GM19468 (cell line): Measurements from ENCODE around the gene MAGEE2.
"Not testable (repeated sequence)": the region's sequence is repeated elsewhere in the genome, so short reads cannot be mapped to it uniquely, and the experiment has no call there.

Source experiments
- ATAC-seq: cut with Tn5 transposase; IDR thresholded peaks from one replicate; pipeline ENCODE4 v1.9.1; 2021; ENCODE audit warnings: mild to moderate bottlenecking, moderate library complexity, moderate number of reproducible peaks; ENCODE audit not compliant: unreplicated experiment; ENCODE audit errors: extremely low read depth

Gene MAGEE2, protein sequence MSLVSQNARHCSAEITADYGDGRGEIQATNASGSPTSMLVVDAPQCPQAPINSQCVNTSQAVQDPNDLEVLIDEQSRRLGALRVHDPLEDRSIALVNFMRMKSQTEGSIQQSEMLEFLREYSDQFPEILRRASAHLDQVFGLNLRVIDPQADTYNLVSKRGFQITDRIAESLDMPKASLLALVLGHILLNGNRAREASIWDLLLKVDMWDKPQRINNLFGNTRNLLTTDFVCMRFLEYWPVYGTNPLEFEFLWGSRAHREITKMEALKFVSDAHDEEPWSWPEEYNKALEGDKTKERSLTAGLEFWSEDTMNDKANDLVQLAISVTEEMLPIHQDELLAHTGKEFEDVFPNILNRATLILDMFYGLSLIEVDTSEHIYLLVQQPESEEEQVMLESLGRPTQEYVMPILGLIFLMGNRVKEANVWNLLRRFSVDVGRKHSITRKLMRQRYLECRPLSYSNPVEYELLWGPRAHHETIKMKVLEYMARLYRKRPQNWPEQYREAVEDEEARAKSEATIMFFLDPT

DNA sequence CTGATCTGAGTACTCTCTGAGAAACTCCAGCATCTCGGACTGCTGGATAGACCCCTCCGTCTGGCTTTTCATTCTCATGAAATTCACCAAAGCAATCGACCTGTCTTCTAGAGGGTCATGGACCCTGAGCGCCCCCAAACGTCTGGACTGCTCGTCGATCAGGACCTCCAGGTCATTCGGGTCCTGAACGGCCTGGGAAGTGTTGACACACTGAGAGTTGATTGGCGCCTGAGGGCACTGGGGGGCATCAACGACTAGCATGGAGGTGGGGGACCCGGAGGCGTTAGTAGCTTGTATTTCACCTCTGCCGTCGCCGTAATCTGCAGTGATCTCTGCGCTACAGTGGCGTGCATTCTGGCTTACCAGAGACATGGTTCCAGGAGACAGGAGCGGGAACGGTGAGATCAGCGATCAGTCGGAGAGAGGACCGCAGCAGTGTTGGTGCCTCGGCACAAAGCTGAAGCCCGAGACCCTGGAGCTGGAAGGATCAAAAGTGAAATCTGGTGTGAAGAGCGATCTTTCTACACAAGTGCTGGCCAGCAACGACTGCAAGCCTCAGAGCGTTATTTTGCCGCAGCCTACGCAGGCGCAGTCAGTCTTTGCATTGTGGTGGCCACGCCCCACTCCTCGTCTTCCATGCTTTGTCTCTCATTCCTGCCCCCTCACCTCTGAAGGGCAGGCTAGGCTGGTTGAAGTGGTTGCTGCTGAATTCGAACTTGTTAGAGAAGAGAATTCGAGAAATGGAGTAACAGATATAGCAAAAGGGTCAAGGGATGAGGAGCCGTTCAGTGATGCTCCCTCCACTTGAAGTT is at the start of gene MAGEE2:
Gene MAGEE2, minus strand, starts transcription at position 575 of the 812 bp plus-strand sequence. Its CDS starts 203 bp downstream, at position 372.
- ATAC-seq: no peak

DNA sequence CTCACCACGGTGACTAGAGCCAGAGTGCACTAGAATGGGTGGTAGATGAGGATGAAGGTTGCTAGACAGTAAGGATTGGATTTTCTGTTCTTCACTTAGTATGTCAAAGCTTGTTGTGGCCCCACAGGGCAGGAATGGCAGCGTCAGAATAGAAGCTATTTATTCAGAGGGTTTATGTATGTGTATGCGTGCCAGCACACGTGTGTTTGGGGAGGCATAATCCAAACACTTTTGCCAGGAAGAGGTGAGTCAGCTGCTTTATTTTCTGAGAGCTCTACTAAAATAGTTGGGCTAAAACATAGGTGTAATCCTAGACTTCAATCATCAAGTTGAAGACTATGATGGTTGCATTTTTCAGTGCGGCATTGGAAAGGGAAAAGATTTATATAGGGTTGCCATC is 1.2 kb upstream of the MAGEE2 start:
- no peak for ATAC-seq

DNA sequence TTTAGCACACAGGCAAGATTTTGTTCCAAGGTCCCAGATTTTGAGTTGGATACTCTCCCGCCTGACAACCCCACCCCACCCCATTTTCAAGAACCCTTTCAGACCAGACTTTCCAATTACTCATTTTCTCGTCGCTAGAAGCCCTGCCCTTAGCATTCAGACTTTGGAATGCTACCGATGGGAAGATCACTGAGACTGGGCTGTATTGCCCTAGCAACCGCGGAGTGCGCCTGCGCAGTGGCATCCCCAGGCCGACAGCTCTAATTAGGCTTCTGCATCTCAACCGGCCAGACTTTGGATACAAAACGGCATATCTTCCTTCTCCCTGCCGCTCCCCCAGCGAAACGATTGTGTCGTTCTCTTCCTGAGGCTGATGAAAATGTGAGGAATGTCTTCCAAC is 3.4 kb downstream of the MAGEE2 start:
- no peak for ATAC-seq

DNA sequence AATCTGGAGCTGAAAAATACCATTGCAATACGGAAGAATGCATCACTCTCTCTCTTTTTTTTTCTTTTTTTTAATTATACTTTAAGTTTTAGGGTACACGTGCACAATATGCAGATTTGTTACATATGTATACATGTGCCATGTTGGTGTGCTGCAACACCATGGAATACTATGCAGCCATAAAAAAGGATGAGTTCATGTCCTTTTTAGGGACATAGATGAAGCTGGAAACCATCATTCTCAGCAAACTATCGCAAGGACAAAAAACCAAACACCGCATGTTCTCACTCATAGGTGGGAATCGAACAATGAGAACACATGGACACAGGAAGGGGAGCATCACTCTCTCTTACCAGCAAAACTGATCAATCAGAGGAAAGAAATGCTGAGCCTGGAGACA is 17.0 kb downstream of the MAGEE2 start:
- not testable (repeated sequence) for ATAC-seq

DNA sequence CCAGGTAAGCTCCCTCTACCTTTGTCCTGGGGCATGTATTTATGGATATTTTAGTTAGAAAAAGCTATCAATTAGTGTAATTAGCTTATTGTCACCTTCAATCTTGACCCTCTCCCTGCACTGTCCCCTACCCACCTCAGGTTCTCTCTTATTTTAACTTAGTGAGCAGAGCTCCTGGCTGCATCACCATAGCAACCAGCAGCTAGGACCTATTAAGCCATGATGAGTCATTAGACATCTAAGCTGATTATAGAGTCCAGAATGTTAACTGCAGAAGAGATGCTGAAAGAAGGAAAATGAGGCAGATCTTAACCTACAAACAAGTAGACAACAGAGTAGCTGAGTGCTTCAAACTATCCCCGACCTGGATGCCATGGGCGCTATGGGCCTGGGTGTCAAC is 36.6 kb downstream of the MAGEE2 start:
- ATAC-seq: no peak

DNA sequence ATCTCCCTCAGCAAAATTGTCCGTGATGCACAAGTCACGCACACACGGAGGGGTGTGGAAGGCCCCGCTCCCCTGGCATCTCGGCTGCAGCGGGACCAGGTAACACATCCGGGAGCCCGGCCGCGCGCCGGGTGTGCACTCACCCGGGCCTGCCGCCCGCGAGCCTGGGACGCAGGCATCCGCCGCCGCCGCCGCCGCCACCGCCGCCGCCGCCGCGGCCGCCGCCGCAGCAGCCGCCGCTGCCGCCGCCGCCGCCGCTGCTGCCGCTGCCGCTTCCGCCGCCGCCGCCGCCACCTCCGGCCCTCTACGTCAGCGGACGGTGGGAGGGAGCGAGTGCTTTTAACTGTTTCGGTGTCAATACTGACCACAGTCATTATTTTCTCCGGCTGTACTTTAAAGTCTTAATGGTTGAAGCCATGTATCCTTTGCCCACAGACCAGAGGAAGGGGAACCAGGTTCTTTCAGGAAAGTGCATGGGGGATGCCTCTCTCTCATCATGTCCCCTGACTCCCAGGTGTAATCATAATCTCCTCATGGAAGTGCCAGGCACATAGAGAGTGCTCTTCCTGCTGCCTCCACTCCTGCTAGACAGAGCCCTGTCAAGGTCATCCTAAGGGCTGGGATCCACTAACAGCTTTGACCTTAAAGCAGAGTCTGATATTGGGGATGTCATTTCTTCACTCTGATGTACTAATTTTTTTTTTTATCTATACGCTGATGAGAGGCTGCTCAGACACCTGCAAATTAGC is 38.0 kb downstream of the MAGEE2 start:
- ATAC-seq: no peak
